ENCODE data around the gene DDX56. TPM values are rescaled to one million over a fixed set of nuclear protein-coding genes. Genes with fewer than 3 reads are reported as not detected.

Gene DDX56
- total and polyA plus RNA-seq, 2 of the 13 experiments (the other 11 are each of a cell fraction or from before 2014, with no cell fraction given), result 82.6 to 120 TPM

GRCh38 chr7:44606341-44607140, 32.8 kb upstream of the DDX56 start, which contains the start of gene OGDH (continued):
- TF ChIP-seq ZNF609 (CRISPR knock-in tag; IDR thresholded peaks at IDR 0.05; ENCODE audit: borderline replicate concordance) (no peak), ZNF780A (CRISPR knock-in tag; IDR thresholded peaks at IDR 0.05) (peak; percentile 8; the same call in 1 of the 2 replicates), ATF5 (CRISPR knock-in tag; IDR thresholded peaks at IDR 0.05; ENCODE audit: low read depth) (no peak), TCF7L2 (IDR thresholded peaks at IDR 0.05; ENCODE audit: low read depth, low read length) (no peak), ZNF382 (CRISPR knock-in tag; IDR thresholded peaks at IDR 0.05; ENCODE audit: borderline replicate concordance) (no peak), KMT2B (CRISPR knock-in tag; IDR thresholded peaks at IDR 0.05) (peak; percentile 90), ZNF580 (CRISPR knock-in tag; IDR thresholded peaks at IDR 0.05; ENCODE audit: borderline replicate concordance, low read depth) (peak; percentile 68; the same call in 1 of the 2 replicates), CBFB (CRISPR knock-in tag; IDR thresholded peaks at IDR 0.05) (peak; percentile 69; the same call in 1 of the 2 replicates), ZNF557 (CRISPR knock-in tag; IDR thresholded peaks at IDR 0.05) (no peak), NR2F1 (CRISPR knock-in tag; IDR thresholded peaks at IDR 0.05) (peak; percentile 55 to 75; a peak in 3 of 4 replicates), EHMT2 (IDR thresholded peaks at IDR 0.05; ENCODE audit: borderline replicate concordance, low read depth, low read length) (no peak), BATF2 (CRISPR knock-in tag; IDR thresholded peaks at IDR 0.05) (no peak), NBN (conservative IDR thresholded peaks at IDR 0.05) (no peak), ZNF841 (CRISPR knock-in tag; IDR thresholded peaks at IDR 0.05; ENCODE audit: borderline replicate concordance) (no peak), SMYD3 (CRISPR knock-in tag; IDR thresholded peaks at IDR 0.05) (no peak), ZNF710 (CRISPR knock-in tag; IDR thresholded peaks at IDR 0.05; ENCODE audit: borderline replicate concordance) (0 out of 2 replicates have a peak, but pooled peaks have one; percentile 44), ZEB1 (IDR thresholded peaks at IDR 0.05; ENCODE audit: insufficient replicate concordance, low read depth) (no peak), NR2C2 (CRISPR knock-in tag; IDR thresholded peaks at IDR 0.05; ENCODE audit: borderline replicate concordance) (peak; percentile 91)

Data from HepG2 (cell line).